Thoracic aorta (tissue), 2 donors: ENCODE measurements around the gene IL17B. TPM values are rescaled to one million over a fixed set of nuclear protein-coding genes. Genes with fewer than 3 reads are reported as not detected.

Experiments
- ATAC-seq: fragments of 150-250 bp; one replicate; pipeline ENCODE4 v1.8.0; 2017; ENCODE audit warnings: low read depth; ENCODE audit not compliant: insufficient number of reproducible peaks, low FRiP score
- DNase-seq: peaks from one replicate; pipeline ENCODE4 v3.0.0-alpha.2; 2020; ENCODE audit warnings: low spot score
- H3K27ac ChIP-seq, 2 donors: fragments of 200-600 bp; sonication (generic); 1 replicate in 1 of 2; 2 replicates in 1 of 2; pipeline ENCODE4 v1.5.1; 2016; ENCODE audit warnings: mild to moderate bottlenecking in 2 of 2, moderate library complexity in 2 of 2
- H3K27me3 ChIP-seq: fragments of 200-600 bp; sonication (generic); replicated peaks from 2 replicates; pipeline ENCODE4 v1.6.0; 2016; ENCODE audit warnings: mild to moderate bottlenecking; ENCODE audit not compliant: insufficient read depth
- H3K36me3 ChIP-seq: fragments of 200-600 bp; sonication (generic); one replicate; pipeline ENCODE4 v1.5.1; 2016
- H3K4me1 ChIP-seq, 2 donors: fragments of 200-600 bp; sonication (generic); 1 replicate in 1 of 2; 2 replicates in 1 of 2; pipeline versions ENCODE4 v1.5.1 to v1.6.0; 2016; ENCODE audit warnings: low read depth in 2 of 2, mild to moderate bottlenecking in 1 of 2; ENCODE audit not compliant: control insufficient read depth in 1 of 2
- H3K4me3 ChIP-seq: fragments of 200-600 bp; sonication (generic); 2 replicates; pipeline ENCODE4 v1.5.1; 2016; ENCODE audit warnings: mild to moderate bottlenecking
- H3K9me3 ChIP-seq: fragments of 200-600 bp; sonication (generic); 2 replicates; pipeline ENCODE4 v1.5.1; 2016
- total RNA-seq, 2 donors: library from RNA; depleted of rRNA; stranded (reverse); fragments of >200 nt; gene quantifications; one replicate each; pipeline versions ENCODE4 v1.1.0 to v1.2.3, GENCODE V29; 2016
- TF ChIP-seq, protein P1 (sequence below): fragments of 200-600 bp; sonication (generic); IDR thresholded peaks from one replicate; pipeline ENCODE4 v1.5.1; 2019; ENCODE audit warnings: antibody characterized with exemption

IL17B gene
- total RNA-seq, 2 donors from 2014 or later, result 1.9 to 7.1 TPM

- no peak for ATAC-seq
- TF ChIP-seq, protein P1, sequence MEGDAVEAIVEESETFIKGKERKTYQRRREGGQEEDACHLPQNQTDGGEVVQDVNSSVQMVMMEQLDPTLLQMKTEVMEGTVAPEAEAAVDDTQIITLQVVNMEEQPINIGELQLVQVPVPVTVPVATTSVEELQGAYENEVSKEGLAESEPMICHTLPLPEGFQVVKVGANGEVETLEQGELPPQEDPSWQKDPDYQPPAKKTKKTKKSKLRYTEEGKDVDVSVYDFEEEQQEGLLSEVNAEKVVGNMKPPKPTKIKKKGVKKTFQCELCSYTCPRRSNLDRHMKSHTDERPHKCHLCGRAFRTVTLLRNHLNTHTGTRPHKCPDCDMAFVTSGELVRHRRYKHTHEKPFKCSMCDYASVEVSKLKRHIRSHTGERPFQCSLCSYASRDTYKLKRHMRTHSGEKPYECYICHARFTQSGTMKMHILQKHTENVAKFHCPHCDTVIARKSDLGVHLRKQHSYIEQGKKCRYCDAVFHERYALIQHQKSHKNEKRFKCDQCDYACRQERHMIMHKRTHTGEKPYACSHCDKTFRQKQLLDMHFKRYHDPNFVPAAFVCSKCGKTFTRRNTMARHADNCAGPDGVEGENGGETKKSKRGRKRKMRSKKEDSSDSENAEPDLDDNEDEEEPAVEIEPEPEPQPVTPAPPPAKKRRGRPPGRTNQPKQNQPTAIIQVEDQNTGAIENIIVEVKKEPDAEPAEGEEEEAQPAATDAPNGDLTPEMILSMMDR, result no peak
- peak overlapping the region; percentile 96 to 97 for H3K27ac ChIP-seq
- DNase-seq, result no peak
- peak overlapping the region; percentile 83 for H3K4me3 ChIP-seq
- peaks cover 51% of the 10 kb centered on the region for H3K36me3 ChIP-seq
- peaks cover 7 to 37% of the 10 kb centered on the region in 2 donors for H3K4me1 ChIP-seq
- H3K27me3 ChIP-seq, result no peaks in the 10 kb centered on the region
- no peaks in the 10 kb centered on the region for H3K9me3 ChIP-seq
Measured at GRCh38 chr5:149407323-149408251, 28.5 kb upstream of the IL17B start.

DNA sequence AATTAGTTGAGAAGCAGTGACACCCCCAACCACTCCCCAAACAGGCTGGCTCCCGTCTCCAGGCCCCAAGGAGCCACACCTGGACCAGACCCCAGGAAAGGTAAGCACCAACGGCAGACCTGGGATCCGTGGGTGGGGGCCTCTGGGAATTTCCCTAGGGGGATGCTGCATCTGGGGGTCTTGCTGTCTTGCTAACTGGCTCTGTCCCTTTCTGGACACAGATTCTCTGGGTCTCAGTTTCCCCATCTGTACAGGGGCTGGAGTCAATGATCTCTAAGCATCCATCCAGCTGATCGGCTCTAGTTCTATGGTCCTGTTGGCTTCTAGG, 27.9 kb upstream of the IL17B start:
- no peak for ATAC-seq
- peaks cover 45% of the 10 kb centered on the region for H3K36me3 ChIP-seq
- H3K9me3 ChIP-seq, result no peaks in the 10 kb centered on the region
- TF ChIP-seq, protein P1, result no peak
- peak overlapping the region; percentile 83 for H3K4me3 ChIP-seq
- H3K4me1 ChIP-seq, result peaks cover 7 to 32% of the 10 kb centered on the region in 2 donors
- no peak for DNase-seq
- no peaks in the 10 kb centered on the region for H3K27me3 ChIP-seq
- peak overlapping the region; percentile 96 to 97 for H3K27ac ChIP-seq

DNA sequence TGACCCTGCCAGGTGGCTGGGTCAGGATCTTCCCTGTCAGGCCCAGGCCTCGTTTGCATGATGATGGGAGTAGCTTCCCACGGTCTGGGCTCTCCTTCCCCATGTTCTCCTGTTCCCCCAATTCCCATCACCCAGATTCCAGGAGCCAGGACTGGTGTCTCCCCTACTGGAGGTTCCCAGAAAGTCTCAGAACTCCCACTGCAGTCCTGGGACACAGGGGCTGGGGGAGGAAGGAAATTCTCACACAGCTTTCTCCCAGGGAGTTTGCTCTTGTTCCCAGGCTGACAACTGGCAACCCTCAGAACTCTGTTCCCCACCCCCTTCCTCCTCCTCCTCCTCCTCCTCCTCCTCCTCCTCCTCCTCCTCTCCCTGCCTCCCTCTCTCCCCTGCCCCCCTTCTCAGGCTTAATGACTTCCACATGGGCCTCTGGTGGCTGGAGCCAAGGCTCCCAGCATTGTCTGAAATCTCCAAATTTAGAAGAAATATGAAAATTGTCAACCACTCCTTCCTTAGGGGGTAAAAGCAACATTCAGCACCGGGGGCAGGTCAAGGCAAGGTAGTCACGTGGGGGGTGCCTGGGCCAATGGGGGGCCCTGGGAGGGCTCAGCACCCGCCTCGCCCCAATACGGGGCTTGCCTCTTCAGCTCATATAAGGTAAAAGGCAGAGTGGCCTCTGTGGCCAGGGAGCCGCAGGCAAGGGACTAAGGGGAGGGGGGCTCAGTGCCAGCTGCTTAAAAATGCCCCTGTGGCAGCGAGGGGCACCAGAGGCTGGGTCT, 27.3 kb upstream of the IL17B start:
- H3K36me3 ChIP-seq, result peaks cover 39% of the 10 kb centered on the region
- peak; percentile 71 for DNase-seq
- H3K4me3 ChIP-seq, result peak overlapping the region; percentile 83
- TF ChIP-seq, protein P1, result peak; percentile 21
- peak overlapping the region; percentile 96 to 97 for H3K27ac ChIP-seq
- H3K9me3 ChIP-seq, result no peaks in the 10 kb centered on the region
- peak; percentile 53 for ATAC-seq
- H3K27me3 ChIP-seq, result no peaks in the 10 kb centered on the region
- H3K4me1 ChIP-seq, result peaks cover 7 to 32% of the 10 kb centered on the region in 2 donors

- Histone ChIP-seq H3K4me1 (peaks cover 7 to 34% of the 10 kb centered on the region in 2 donors), H3K27ac (peak overlapping the region; percentile 95 to 97), H3K4me3 (peak overlapping the region; percentile 83), H3K36me3 (peaks cover 32% of the 10 kb centered on the region), H3K9me3 (no peaks in the 10 kb centered on the region), H3K27me3 (no peaks in the 10 kb centered on the region)
- no peak for DNase-seq
- ATAC-seq, result no peak
- TF ChIP-seq, protein P1, result no peak
Measured at GRCh38 chr5:149405550-149406202, 26.6 kb upstream of the IL17B start.
